HEK293 (cell line): ENCODE measurements around the gene PAPOLB.

Source experiments
- CTCF ChIA-PET: fragments of 350-600 bp; formaldehyde crosslinking; extraction: SDS; loops from one replicate; lab custom pipeline; 2021; ENCODE audit warnings: antibody characterized with exemption; lab: Yijun Ruan, JAX
- POLR2A ChIA-PET: fragments of 300-600 bp; formaldehyde crosslinking; extraction: SDS; loops from one replicate; lab custom pipeline; 2020; ENCODE audit warnings: antibody characterized with exemption, inconsistent platforms; lab: Yijun Ruan, JAX
- H3K27ac ChIP-seq: fragments of 200-500 bp; sonication (Bioruptor generic); 2 replicates; pipeline ENCODE4 v1.5.1; 2014; ENCODE audit warnings: low read depth, low read length, control low read depth, inconsistent platforms; ENCODE audit errors: extremely low read depth
- H3K36me3 ChIP-seq, 2 experiments: fragments of 200-500 bp in 1 of 2; sonication (Bioruptor generic) in 1 of 2; 1 replicate in 1 of 2; 2 replicates in 1 of 2; pipeline ENCODE4 v1.5.1; 2014 to 2017; ENCODE audit warnings: inconsistent platforms in 2 of 2, low read length in 2 of 2; ENCODE audit not compliant: control insufficient read depth in 2 of 2, insufficient read depth in 1 of 2
- H3K4me1 ChIP-seq: fragments of 200-500 bp; sonication (Bioruptor generic); 2 replicates; pipeline ENCODE4 v1.5.1; 2014; ENCODE audit warnings: mild to moderate bottlenecking, low read length, inconsistent platforms; ENCODE audit not compliant: control insufficient read depth, insufficient read depth
- H3K4me3 ChIP-seq: 2 replicates; pipeline ENCODE4 v1.5.1; 2011; ENCODE audit warnings: low read depth, mild to moderate bottlenecking, control low read depth, low read length, moderate library complexity
- H3K9me3 ChIP-seq: fragments of 200-500 bp; sonication (Bioruptor generic); 2 replicates; pipeline ENCODE4 v1.5.1; 2014; ENCODE audit warnings: low read depth, low read length, inconsistent platforms; ENCODE audit not compliant: control insufficient read depth, insufficient read depth
- GLI4 ChIP-seq: fragments of 450-650 bp; formaldehyde crosslinking; IDR thresholded peaks from 2 replicates; pipeline ENCODE4 v1.5.1; 2016; ENCODE audit warnings: missing biosample characterization, missing genetic modification characterization
- KLF10 ChIP-seq: fragments of 450-650 bp; IDR thresholded peaks from 2 replicates; pipeline ENCODE4 v1.5.1; 2018; ENCODE audit warnings: missing biosample characterization, mild to moderate bottlenecking, missing genetic modification characterization
- KLF9 ChIP-seq: fragments of 450-650 bp; formaldehyde crosslinking; IDR thresholded peaks from 2 replicates; pipeline ENCODE4 v1.5.1; 2016; ENCODE audit warnings: missing biosample characterization, missing genetic modification characterization, low read depth
- MEIS1 ChIP-seq: sonication (generic); formaldehyde crosslinking; IDR thresholded peaks from 2 replicates; pipeline ENCODE4 v1.8.1; 2022; ENCODE audit warnings: missing genetic modification reagents, mild to moderate bottlenecking, borderline replicate concordance
- MYNN ChIP-seq: fragments of 450-650 bp; formaldehyde crosslinking; IDR thresholded peaks from 2 replicates; pipeline ENCODE4 v1.5.1; 2016; ENCODE audit warnings: missing biosample characterization, missing genetic modification characterization, borderline replicate concordance
- TRIM28 ChIP-seq: IDR thresholded peaks from 2 replicates; pipeline ENCODE4 v1.6.1; 2011; ENCODE audit warnings: low read length, control low read depth, borderline replicate concordance
- ZNF140 ChIP-seq: fragments of 450-650 bp; formaldehyde crosslinking; IDR thresholded peaks from 2 replicates; pipeline ENCODE4 v1.5.1; 2016; ENCODE audit warnings: missing biosample characterization, missing genetic modification characterization
- ZNF223 ChIP-seq: fragments of 450-650 bp; formaldehyde crosslinking; IDR thresholded peaks from 2 replicates; pipeline ENCODE4 v1.5.1; 2016; ENCODE audit warnings: missing biosample characterization, missing genetic modification characterization
- ZNF529 ChIP-seq: fragments of 450-650 bp; formaldehyde crosslinking; IDR thresholded peaks from 2 replicates; pipeline ENCODE4 v1.5.1; 2017; ENCODE audit warnings: missing genetic modification characterization, missing biosample characterization; ENCODE audit not compliant: insufficient replicate concordance
- ZNF548 ChIP-seq: fragments of 450-650 bp; formaldehyde crosslinking; IDR thresholded peaks from 2 replicates; pipeline ENCODE4 v1.5.1; 2016; ENCODE audit warnings: missing biosample characterization, missing genetic modification characterization
- ZNF560 ChIP-seq: fragments of 450-650 bp; formaldehyde crosslinking; IDR thresholded peaks from 2 replicates; pipeline ENCODE4 v1.5.1; 2017; ENCODE audit warnings: missing biosample characterization, missing genetic modification characterization, borderline replicate concordance
- ZNF610 ChIP-seq: fragments of 450-650 bp; formaldehyde crosslinking; IDR thresholded peaks from 2 replicates; pipeline ENCODE4 v1.5.1; 2016; ENCODE audit warnings: missing biosample characterization, missing genetic modification characterization, borderline replicate concordance
- ZNF621 ChIP-seq: fragments of 450-650 bp; formaldehyde crosslinking; IDR thresholded peaks from 2 replicates; pipeline ENCODE4 v1.5.1; 2017; ENCODE audit warnings: missing biosample characterization, missing genetic modification characterization
- ZNF654 ChIP-seq: fragments of 450-650 bp; formaldehyde crosslinking; IDR thresholded peaks from 2 replicates; pipeline ENCODE4 v1.5.1; 2016; ENCODE audit warnings: low read depth, missing biosample characterization, missing genetic modification characterization
- ZNF701 ChIP-seq: fragments of 450-650 bp; formaldehyde crosslinking; IDR thresholded peaks from 2 replicates; pipeline ENCODE4 v1.5.1; 2016; ENCODE audit warnings: missing biosample characterization, missing genetic modification characterization
- TF ChIP-seq, protein P1 (sequence below): fragments of 450-650 bp; formaldehyde crosslinking; IDR thresholded peaks from 2 replicates; pipeline ENCODE4 v1.5.1; 2016; ENCODE audit warnings: missing biosample characterization, missing genetic modification characterization
- TF ChIP-seq, protein P2 (sequence below): fragments of 450-650 bp; formaldehyde crosslinking; IDR thresholded peaks from 2 replicates; pipeline ENCODE4 v1.5.1; 2016; ENCODE audit warnings: missing biosample characterization, missing genetic modification characterization
- TF ChIP-seq, protein P3 (sequence below): fragments of 450-650 bp; formaldehyde crosslinking; IDR thresholded peaks from 2 replicates; pipeline ENCODE4 v1.5.1; 2017; ENCODE audit warnings: missing biosample characterization, missing genetic modification characterization
- TF ChIP-seq, protein P4 (sequence below): fragments of 450-650 bp; formaldehyde crosslinking; IDR thresholded peaks from 2 replicates; pipeline ENCODE4 v1.5.1; 2017; ENCODE audit warnings: missing biosample characterization, missing genetic modification characterization
- TF ChIP-seq, protein P5 (sequence below): fragments of 450-650 bp; formaldehyde crosslinking; IDR thresholded peaks from 2 replicates; pipeline ENCODE4 v1.5.1; 2016; ENCODE audit warnings: missing biosample characterization, missing genetic modification characterization
- TF ChIP-seq, protein P6 (sequence below): fragments of 450-650 bp; formaldehyde crosslinking; IDR thresholded peaks from 2 replicates; pipeline ENCODE4 v1.5.1; 2016; ENCODE audit warnings: missing biosample characterization, missing genetic modification characterization

The PAPOLB gene

DNA sequence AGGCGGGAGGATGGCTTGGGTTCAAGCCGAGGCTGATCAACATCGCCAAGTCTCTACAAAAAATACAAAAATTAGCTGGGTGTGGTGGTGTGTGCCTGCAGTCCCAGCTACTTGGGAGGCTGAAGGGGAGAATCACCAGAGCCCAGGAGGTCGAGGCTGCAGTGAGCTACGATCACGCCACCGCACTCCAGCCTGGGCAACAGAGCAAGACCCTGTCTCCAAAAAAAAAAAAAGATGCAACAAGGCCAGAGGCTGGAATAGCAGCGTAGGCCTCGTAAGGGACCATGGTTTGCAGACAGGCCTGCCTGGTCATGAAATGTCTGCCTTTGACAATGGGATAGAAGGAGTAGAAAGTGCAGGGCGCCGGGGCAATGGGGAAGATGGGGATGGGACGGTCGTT is 20.0 kb downstream of the PAPOLB start:
- no peaks in the 10 kb centered on the region for H3K36me3 ChIP-seq
- no peak for TF ChIP-seq ZNF223 (tag by site-specific recombination)
- TF ChIP-seq TRIM28 = no peak
- TF ChIP-seq, protein P1, sequence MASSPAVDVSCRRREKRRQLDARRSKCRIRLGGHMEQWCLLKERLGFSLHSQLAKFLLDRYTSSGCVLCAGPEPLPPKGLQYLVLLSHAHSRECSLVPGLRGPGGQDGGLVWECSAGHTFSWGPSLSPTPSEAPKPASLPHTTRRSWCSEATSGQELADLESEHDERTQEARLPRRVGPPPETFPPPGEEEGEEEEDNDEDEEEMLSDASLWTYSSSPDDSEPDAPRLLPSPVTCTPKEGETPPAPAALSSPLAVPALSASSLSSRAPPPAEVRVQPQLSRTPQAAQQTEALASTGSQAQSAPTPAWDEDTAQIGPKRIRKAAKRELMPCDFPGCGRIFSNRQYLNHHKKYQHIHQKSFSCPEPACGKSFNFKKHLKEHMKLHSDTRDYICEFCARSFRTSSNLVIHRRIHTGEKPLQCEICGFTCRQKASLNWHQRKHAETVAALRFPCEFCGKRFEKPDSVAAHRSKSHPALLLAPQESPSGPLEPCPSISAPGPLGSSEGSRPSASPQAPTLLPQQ (tag by site-specific recombination) = no peak
- TF ChIP-seq ZNF529 (tag by site-specific recombination) = no peak
- TF ChIP-seq, protein P2, sequence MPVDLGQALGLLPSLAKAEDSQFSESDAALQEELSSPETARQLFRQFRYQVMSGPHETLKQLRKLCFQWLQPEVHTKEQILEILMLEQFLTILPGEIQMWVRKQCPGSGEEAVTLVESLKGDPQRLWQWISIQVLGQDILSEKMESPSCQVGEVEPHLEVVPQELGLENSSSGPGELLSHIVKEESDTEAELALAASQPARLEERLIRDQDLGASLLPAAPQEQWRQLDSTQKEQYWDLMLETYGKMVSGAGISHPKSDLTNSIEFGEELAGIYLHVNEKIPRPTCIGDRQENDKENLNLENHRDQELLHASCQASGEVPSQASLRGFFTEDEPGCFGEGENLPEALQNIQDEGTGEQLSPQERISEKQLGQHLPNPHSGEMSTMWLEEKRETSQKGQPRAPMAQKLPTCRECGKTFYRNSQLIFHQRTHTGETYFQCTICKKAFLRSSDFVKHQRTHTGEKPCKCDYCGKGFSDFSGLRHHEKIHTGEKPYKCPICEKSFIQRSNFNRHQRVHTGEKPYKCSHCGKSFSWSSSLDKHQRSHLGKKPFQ (tag by site-specific recombination) = no peak
- no peak for TF ChIP-seq ZNF654 (tag by site-specific recombination)
- no peak for TF ChIP-seq ZNF560
- no peak for TF ChIP-seq ZNF621 (tag by site-specific recombination)
- TF ChIP-seq MYNN (tag by site-specific recombination) = no peak
- no peak for TF ChIP-seq KLF9 (tag by site-specific recombination)
- no peak for TF ChIP-seq KLF10
- TF ChIP-seq, protein P3, sequence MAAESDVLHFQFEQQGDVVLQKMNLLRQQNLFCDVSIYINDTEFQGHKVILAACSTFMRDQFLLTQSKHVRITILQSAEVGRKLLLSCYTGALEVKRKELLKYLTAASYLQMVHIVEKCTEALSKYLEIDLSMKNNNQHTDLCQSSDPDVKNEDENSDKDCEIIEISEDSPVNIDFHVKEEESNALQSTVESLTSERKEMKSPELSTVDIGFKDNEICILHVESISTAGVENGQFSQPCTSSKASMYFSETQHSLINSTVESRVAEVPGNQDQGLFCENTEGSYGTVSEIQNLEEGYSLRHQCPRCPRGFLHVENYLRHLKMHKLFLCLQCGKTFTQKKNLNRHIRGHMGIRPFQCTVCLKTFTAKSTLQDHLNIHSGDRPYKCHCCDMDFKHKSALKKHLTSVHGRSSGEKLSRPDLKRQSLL (tag by site-specific recombination) = no peak
- TF ChIP-seq MEIS1 (CRISPR knock-in tag) = no peak
- no peak for TF ChIP-seq ZNF701 (tag by site-specific recombination)
- H3K4me3 ChIP-seq = no peak overlapping the region
- no peaks in the 10 kb centered on the region for H3K4me1 ChIP-seq
- CTCF ChIA-PET = interaction anchor here (0.6 kb wide), 1 partner anchor 119 kb away, joined by 5 read pairs; no protein-coding TSS in a partner anchor
- H3K9me3 ChIP-seq = no peaks in the 10 kb centered on the region
- POLR2A ChIA-PET = no interaction called here
- H3K27ac ChIP-seq = no peak overlapping the region

DNA sequence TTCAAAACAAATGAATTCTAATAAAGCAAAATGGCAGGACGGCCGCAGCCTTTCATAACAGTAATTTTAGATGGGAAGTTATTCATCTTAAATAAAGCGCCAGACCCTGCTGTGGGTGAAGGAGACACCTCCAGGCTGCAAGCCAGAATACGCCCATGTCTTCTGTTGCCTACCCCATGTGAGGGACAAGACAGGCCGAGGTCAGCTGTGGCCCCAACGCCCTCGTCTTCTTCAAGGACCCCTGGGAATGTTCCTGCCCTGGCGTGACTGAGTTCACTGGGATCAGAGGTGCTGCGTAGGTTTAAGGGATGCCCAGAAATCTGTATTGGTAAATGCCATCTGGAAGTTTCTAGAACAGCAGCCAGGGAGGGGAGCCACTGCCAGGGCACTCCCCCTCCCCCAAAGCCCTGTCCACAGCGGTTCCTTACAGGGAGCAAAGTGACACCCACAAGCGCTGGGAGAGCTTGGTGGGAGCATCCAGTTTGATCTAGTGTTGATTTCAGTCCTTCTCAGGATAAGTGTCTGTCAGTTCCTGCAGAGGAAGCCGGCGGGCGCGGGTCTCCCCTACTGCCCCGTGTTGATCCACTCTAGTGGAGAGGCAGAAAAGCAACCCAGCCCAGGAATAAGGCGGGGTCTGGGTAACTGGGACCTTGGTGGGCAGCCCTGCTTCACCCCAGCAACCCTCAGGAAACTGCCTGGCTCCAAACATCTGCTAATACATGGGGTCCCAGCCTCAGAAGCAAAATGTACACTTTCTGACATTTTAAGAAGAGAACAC is 20.6 kb downstream of the PAPOLB start:
- H3K4me1 ChIP-seq = no peaks in the 10 kb centered on the region
- ChIA-PET CTCF (no interaction called here), POLR2A (no interaction called here)

More for the DNA sequence above, 20.6 kb downstream of the PAPOLB start:
- H3K4me3 ChIP-seq = no peak overlapping the region
- TF ChIP-seq, protein P4, sequence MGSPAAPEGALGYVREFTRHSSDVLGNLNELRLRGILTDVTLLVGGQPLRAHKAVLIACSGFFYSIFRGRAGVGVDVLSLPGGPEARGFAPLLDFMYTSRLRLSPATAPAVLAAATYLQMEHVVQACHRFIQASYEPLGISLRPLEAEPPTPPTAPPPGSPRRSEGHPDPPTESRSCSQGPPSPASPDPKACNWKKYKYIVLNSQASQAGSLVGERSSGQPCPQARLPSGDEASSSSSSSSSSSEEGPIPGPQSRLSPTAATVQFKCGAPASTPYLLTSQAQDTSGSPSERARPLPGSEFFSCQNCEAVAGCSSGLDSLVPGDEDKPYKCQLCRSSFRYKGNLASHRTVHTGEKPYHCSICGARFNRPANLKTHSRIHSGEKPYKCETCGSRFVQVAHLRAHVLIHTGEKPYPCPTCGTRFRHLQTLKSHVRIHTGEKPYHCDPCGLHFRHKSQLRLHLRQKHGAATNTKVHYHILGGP (tag by site-specific recombination) = no peak
- TF ChIP-seq ZNF548 (tag by site-specific recombination) (no peak), ZNF610 (tag by site-specific recombination) (no peak), ZNF140 (tag by site-specific recombination) (no peak), GLI4 (tag by site-specific recombination) (no peak)
- TF ChIP-seq, protein P5, sequence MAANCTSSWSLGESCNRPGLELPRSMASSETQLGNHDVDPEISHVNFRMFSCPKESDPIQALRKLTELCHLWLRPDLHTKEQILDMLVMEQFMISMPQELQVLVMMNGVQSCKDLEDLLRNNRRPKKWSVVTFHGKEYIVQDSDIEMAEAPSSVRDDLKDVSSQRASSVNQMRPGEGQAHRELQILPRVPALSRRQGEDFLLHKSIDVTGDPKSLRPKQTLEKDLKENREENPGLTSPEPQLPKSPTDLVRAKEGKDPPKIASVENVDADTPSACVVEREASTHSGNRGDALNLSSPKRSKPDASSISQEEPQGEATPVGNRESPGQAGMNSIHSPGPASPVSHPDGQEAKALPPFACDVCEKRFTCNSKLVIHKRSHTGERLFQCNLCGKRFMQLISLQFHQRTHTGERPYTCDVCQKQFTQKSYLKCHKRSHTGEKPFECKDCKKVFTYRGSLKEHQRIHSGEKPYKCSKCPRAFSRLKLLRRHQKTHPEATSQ = no peak
- TF ChIP-seq, protein P6, sequence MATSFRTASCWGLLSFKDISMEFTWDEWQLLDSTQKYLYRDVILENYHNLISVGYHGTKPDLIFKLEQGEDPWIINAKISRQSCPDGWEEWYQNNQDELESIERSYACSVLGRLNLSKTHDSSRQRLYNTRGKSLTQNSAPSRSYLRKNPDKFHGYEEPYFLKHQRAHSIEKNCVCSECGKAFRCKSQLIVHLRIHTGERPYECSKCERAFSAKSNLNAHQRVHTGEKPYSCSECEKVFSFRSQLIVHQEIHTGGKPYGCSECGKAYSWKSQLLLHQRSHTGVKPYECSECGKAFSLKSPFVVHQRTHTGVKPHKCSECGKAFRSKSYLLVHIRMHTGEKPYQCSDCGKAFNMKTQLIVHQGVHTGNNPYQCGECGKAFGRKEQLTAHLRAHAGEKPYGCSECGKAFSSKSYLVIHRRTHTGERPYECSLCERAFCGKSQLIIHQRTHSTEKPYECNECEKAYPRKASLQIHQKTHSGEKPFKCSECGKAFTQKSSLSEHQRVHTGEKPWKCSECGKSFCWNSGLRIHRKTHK (tag by site-specific recombination) = no peak
- H3K27ac ChIP-seq = no peak overlapping the region
- H3K36me3 ChIP-seq = no peaks in the 10 kb centered on the region
- no peaks in the 10 kb centered on the region for H3K9me3 ChIP-seq
